GM20431 (cell line): ENCODE data around the gene PFAS.

ENCODE experiments used
- in situ Hi-C: fragments of 300-500 bp; cut with MseI, MboI; formaldehyde crosslinking; loops from one replicate; pipeline ENCODE4 v1.15.0; 2020; ENCODE audit warnings: low sequenced_read_pairs; ENCODE audit not compliant: unreplicated experiment

PFAS gene

GRCh38 chr17:8290043-8290442 is 41.0 kb downstream of the PFAS start:
- in situ Hi-C loops: no loop called here

- in situ Hi-C loops: no loop called here
These were observed 43.7 kb downstream of the PFAS start for GRCh38 chr17:8292639-8293395.

- in situ Hi-C loops: no loop called here
These were observed 45.3 kb downstream of the PFAS start for GRCh38 chr17:8294361-8294760.

- in situ Hi-C loops: no loop called here
These were observed 45.8 kb downstream of the PFAS start for GRCh38 chr17:8294814-8295316.

- in situ Hi-C loops: no loop called here
These were observed 51.1 kb downstream of the PFAS start for GRCh38 chr17:8300226-8300625.

GRCh38 chr17:8300627-8301242 is 51.6 kb downstream of the PFAS start:
- in situ Hi-C loops: no loop called here

- in situ Hi-C loops: no loop called here
These were observed 61.6 kb downstream of the PFAS start for GRCh38 chr17:8310601-8311123.

- in situ Hi-C loops: no loop called here
These were observed 62.2 kb downstream of the PFAS start for GRCh38 chr17:8311131-8311790.

GRCh38 chr17:8312251-8312650 is 63.2 kb downstream of the PFAS start:
- in situ Hi-C loops: no loop called here

- in situ Hi-C loops: no loop called here
These were observed 63.9 kb downstream of the PFAS start for GRCh38 chr17:8312726-8313600.

- in situ Hi-C loops: no loop called here
These were observed 66.0 kb downstream of the PFAS start for GRCh38 chr17:8314797-8315763.

- in situ Hi-C loops: no loop called here
These were observed 66.7 kb downstream of the PFAS start for GRCh38 chr17:8315764-8316217.

GRCh38 chr17:8318010-8318935 is 69.2 kb downstream of the PFAS start:
- in situ Hi-C loops: no loop called here
